B cell (primary cell): ENCODE measurements around the gene FAM174C. TPM values are rescaled to one million over a fixed set of nuclear protein-coding genes. Genes with fewer than 3 reads are reported as not detected.
A peak's percentile ranks its signal among the peaks of the same experiment; 100 is the strongest.

Source experiments
- ATAC-seq: fragments of 200-7000 bp; cut with Tn5 transposase; one replicate; pipeline ENCODE4 v1.10.0; 2021; ENCODE audit warnings: low read depth, mild to moderate bottlenecking, moderate number of reproducible peaks, moderate library complexity
- CTCF ChIA-PET: fragments of 350-600 bp; sonication (Branson Sonifier 250); formaldehyde crosslinking; loops from one replicate; lab custom pipeline; 2021; ENCODE audit warnings: antibody characterized with exemption, inconsistent platforms; lab: Charles Lee
- POLR2A ChIA-PET: fragments of 350-600 bp; sonication (Branson Sonifier 250); formaldehyde crosslinking; loops from one replicate; lab custom pipeline; 2021; ENCODE audit warnings: antibody characterized with exemption; lab: Charles Lee
- DNase-seq: peaks from one replicate; pipeline ENCODE4 v3.0.0; 2013
- H2AFZ ChIP-seq: 2 replicates; pipeline ENCODE4 v1.6.1; 2012; ENCODE audit warnings: mild to moderate bottlenecking, low read depth, low read length; ENCODE audit not compliant: insufficient read depth, poor library complexity, severe bottlenecking
- H3K27ac ChIP-seq, 2 donors: 1 replicate in 1 of 2; 2 replicates in 1 of 2; pipeline ENCODE4 v1.5.1; 2012 to 2013; ENCODE audit warnings: low read length in 2 of 2, mild to moderate bottlenecking in 2 of 2, moderate library complexity in 1 of 2
- H3K27me3 ChIP-seq, 4 experiments: fragments of 200-600 bp in 1 of 4; sonication (generic) in 1 of 4; replicated peaks in 1 of 4; 1 replicate in 2 of 4; 2 replicates in 2 of 4; pipeline versions ENCODE4 v1.6.1 to v1.7.0; 2013 to 2016; ENCODE audit warnings: low read length in 3 of 4, mild to moderate bottlenecking in 2 of 4, mixed read lengths in 1 of 4, moderate library complexity in 1 of 4; ENCODE audit not compliant: insufficient read depth in 4 of 4, control insufficient read depth in 3 of 4; ENCODE audit errors: control extremely low read depth in 1 of 4
- H3K36me3 ChIP-seq, 2 experiments: replicated peaks in 1 of 2; 1 replicate in 1 of 2; 2 replicates in 1 of 2; pipeline versions ENCODE4 v1.6.1 to v1.7.1; 2013; ENCODE audit warnings: low read length in 1 of 2; ENCODE audit not compliant: insufficient read depth in 2 of 2, control insufficient read depth in 1 of 2; ENCODE audit errors: control extremely low read depth in 1 of 2, extremely low read depth in 1 of 2
- H3K4me1 ChIP-seq, 2 donors: fragments of 200-600 bp in 1 of 2; sonication (generic) in 1 of 2; 1 replicate in 1 of 2; 2 replicates in 1 of 2; pipeline versions ENCODE4 v1.5.1 to v1.6.1; 2013 to 2017; ENCODE audit warnings: low read length in 2 of 2; ENCODE audit not compliant: control insufficient read depth in 2 of 2, insufficient read depth in 2 of 2
- H3K4me2 ChIP-seq: replicated peaks from 2 replicates; pipeline ENCODE3; 2012; ENCODE audit warnings: mild to moderate bottlenecking, low read depth, low read length; ENCODE audit not compliant: poor library complexity, severe bottlenecking
- H3K4me3 ChIP-seq, 5 experiments: fragments of 200-600 bp in 1 of 5; sonication (generic) in 1 of 5; 1 replicate in 3 of 5; 2 replicates in 2 of 5; pipeline versions ENCODE4 v1.5.1 to v1.7.0; 2011 to 2016; ENCODE audit warnings: low read length in 4 of 5, mild to moderate bottlenecking in 4 of 5, low read depth in 2 of 5, control low read depth in 1 of 5, moderate library complexity in 1 of 5; ENCODE audit not compliant: insufficient read depth in 1 of 5; ENCODE audit errors: control extremely low read depth in 1 of 5, extremely low read depth in 1 of 5
- H3K79me2 ChIP-seq: fragments of 200-600 bp; sonication (generic); one replicate; pipeline ENCODE4 v1.6.0; 2016; ENCODE audit warnings: low read length; ENCODE audit not compliant: control insufficient read depth, insufficient read depth
- H3K9ac ChIP-seq: fragments of 200-600 bp; sonication (generic); 2 replicates; pipeline ENCODE4 v1.6.1; 2017; ENCODE audit warnings: mild to moderate bottlenecking, low read length, moderate library complexity
- H3K9me3 ChIP-seq, 3 donors: one replicate each; pipeline versions ENCODE4 v1.6.1 to v1.7.1; 2013; ENCODE audit warnings: low read length in 2 of 3; ENCODE audit not compliant: control insufficient read depth in 2 of 3, insufficient read depth in 1 of 3; ENCODE audit errors: control extremely low read depth in 1 of 3
- H4K20me1 ChIP-seq: 2 replicates; pipeline ENCODE4 v1.6.0; 2012; ENCODE audit warnings: mild to moderate bottlenecking, low read length; ENCODE audit not compliant: insufficient read depth, control insufficient read depth, poor library complexity, severe bottlenecking
- H3K27ac Mint-ChIP-seq: one replicate; pipeline ENCODE4 v1.8.0; 2021; ENCODE audit warnings: mixed read lengths
- H3K27me3 Mint-ChIP-seq: one replicate; pipeline ENCODE4 v1.8.0; 2021; ENCODE audit warnings: mixed read lengths
- H3K4me1 Mint-ChIP-seq: one replicate; pipeline ENCODE4 v1.8.0; 2021; ENCODE audit warnings: mixed read lengths
- H3K4me3 Mint-ChIP-seq: one replicate; pipeline ENCODE4 v1.8.0; 2021; ENCODE audit warnings: mixed read lengths
- H3K9me3 Mint-ChIP-seq: one replicate; pipeline ENCODE4 v1.8.0; 2022; ENCODE audit warnings: mixed read lengths; ENCODE audit not compliant: insufficient read depth
- CTCF ChIP-seq: fragments of 200-600 bp; IDR thresholded peaks from one replicate; pipeline ENCODE4 v1.8.0; 2022; ENCODE audit warnings: antibody characterized with exemption, mild to moderate bottlenecking
- WGBS: methylation state at CpG from one replicate; pipeline ENCODE4 v1.1.5; 2013; ENCODE audit warnings: missing lambda C conversion rate; ENCODE audit not compliant: insufficient coverage; 5-methylcytosine and 5-hydroxymethylcytosine counted together
- intact Hi-C: fragments of 100-400 bp; cut with micrococcal nuclease; formaldehyde crosslinking; loops from one replicate; pipeline ENCODE4 v1.10.0; 2022
- polyA plus RNA-seq: library from polyadenylated mRNA; depleted of rRNA; stranded (reverse); fragments of >200 nt; gene quantifications from 2 replicates; pipeline ENCODE4 v1.2.3, GENCODE V29; 2012
- total RNA-seq, 2 donors: library from RNA; stranded (reverse); fragments of 120-200 nt in 1 of 2; gene quantifications; 1 replicate in 1 of 2; 2 replicates in 1 of 2; pipeline versions ENCODE4 v1.2.3 to v1.2.4, GENCODE V29; 2013 to 2022

Gene FAM174C
- total and polyA plus RNA-seq, 2 donors (not counting 1 experiment from before 2014, with no cell fraction given): 41.1 to 70.6 TPM

DNA sequence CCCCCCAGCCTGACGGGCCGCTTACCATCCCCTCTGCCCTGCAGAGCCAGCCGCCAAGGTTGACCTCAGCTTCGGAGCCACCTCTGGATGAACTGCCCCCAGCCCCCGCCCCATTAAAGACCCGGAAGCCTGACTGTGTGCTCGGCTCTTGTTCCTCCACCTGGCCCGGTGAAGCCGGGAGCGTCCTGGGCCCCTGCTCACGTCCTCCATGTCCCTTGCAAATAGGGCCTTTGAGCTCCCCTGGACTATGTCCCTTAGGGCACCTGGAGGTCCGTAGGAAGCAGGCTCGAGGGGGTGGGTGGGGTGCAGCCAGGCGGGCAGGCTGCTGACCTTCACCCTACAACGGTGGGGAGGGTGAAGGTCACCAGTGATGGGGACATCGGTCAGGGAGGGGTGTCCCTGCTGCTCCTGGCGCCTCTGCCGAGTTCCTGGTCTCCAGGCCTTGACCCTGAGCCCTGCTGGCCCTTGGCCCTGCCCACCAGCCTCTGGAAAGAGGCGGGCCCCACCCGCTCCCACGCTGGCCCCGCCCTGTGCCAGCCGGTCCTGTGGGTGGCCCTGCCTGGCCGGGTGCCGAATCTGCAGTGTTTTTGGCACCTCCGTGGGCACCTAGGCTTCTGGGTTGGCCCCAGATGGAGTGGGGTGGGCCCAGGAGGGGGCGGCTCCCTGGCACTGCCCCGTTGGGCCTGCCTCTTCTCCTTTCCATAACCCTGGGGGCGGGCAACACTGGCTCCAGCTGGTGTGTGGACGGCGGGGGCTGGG is 30.5 kb upstream of the FAM174C start:
- Mint-ChIP-seq H3K27ac (peak overlapping the region; percentile 95), H3K9me3 (no peaks in the 10 kb centered on the region), H3K4me3 (peak overlapping the region; percentile 84), H3K4me1 (peaks cover 28% of the 10 kb centered on the region), H3K27me3 (no peaks in the 10 kb centered on the region)
- Histone ChIP-seq H3K4me1 (peaks cover 36 to 58% of the 10 kb centered on the region in 2 donors), H3K79me2 (peaks cover 25% of the 10 kb centered on the region), H3K9ac (peak overlapping the region; percentile 56), H2AFZ (peak overlapping the region; percentile 59), H3K27me3 (no peaks in the 10 kb centered on the region), H4K20me1 (peaks cover 19% of the 10 kb centered on the region), H3K36me3 (peaks cover 0 to 4% of the 10 kb centered on the region in 2 experiments), H3K4me2 (peak overlapping the region; percentile 90), H3K9me3 (no peaks in the 10 kb centered on the region), H3K27ac (peak overlapping the region; percentile 48 to 53), H3K4me3 (peak overlapping the region in 4 of 5 experiments; percentile 10 to 52 (median 30))
- no peak for ATAC-seq
- ChIA-PET CTCF (interaction anchor here (0.5 to 8.0 kb wide), 43 partner anchors 9 to 381 kb away, joined by 3 to 658 read pairs (median 4); partner anchors contain the start of genes ABCA7, CIRBP, FAM174C and MED16), POLR2A (interaction anchor here (0.6 to 7.8 kb wide), 12 partner anchors 8 to 298 kb away, joined by 3 to 402 read pairs (median 8); partner anchors contain the start of genes ARHGAP45, CIRBP, CNN2 and FAM174C)
- intact Hi-C loops: loop anchor here (1.0 to 10.0 kb wide), 8 partner anchors 21 to 1940 kb away; partner anchors contain the start of genes CNN2, GPX4, NCLN and NDUFS7
- TF ChIP-seq CTCF: no peak
- WGBS: 37% methylated on average over 26 of the region's 31 CpGs
- DNase-seq: no peak
